Measurements from ENCODE around the gene STXBP5. TPM values are rescaled to one million over a fixed set of nuclear protein-coding genes. Genes with fewer than 3 reads are reported as not detected.

The STXBP5 gene
- total RNA-seq, 2 donors from 2014 or later: 34.4 to 59.9 TPM

GRCh38 chr6:147217840-147218404, 13.7 kb downstream of the STXBP5 start:
- Histone ChIP-seq H3K27ac (no peak overlapping the region), H3K27me3 (replicated peaks; ENCODE audit: insufficient read depth) (no peaks in the 10 kb centered on the region), H3K4me3 (no peak overlapping the region), H3K36me3 (no peaks in the 10 kb centered on the region), H3K9me3 (no peaks in the 10 kb centered on the region), H3K4me1 (replicated peaks) (no peaks in the 10 kb centered on the region)
- TF ChIP-seq POLR2AphosphoS5 (IDR thresholded peaks at IDR 0.05) (no peak), CTCF (IDR thresholded peaks at IDR 0.05) (no peak), POLR2A (IDR thresholded peaks at IDR 0.05) (no peak)
- no peak for DNase-seq (ENCODE audit: low spot score)
- intact Hi-C loops (cut with DNase I): no loop called here
- 95% methylated on average over 2 of the region's 2 CpGs for WGBS

GRCh38 chr6:147218797-147219196, 14.6 kb downstream of the STXBP5 start:
- no peak overlapping the region for H3K27ac ChIP-seq
- no peaks in the 10 kb centered on the region for H3K9me3 ChIP-seq
- TF ChIP-seq POLR2A (IDR thresholded peaks at IDR 0.05) (no peak), POLR2AphosphoS5 (IDR thresholded peaks at IDR 0.05) (no peak), CTCF (IDR thresholded peaks at IDR 0.05) (no peak)
- no peaks in the 10 kb centered on the region for H3K4me1 ChIP-seq (replicated peaks)
- no peak for DNase-seq (ENCODE audit: low spot score)
- no peaks in the 10 kb centered on the region for H3K27me3 ChIP-seq (replicated peaks; ENCODE audit: insufficient read depth)
- WGBS: 96% methylated on average over 3 of the region's 3 CpGs
- no peaks in the 10 kb centered on the region for H3K36me3 ChIP-seq
- no peak overlapping the region for H3K4me3 ChIP-seq
- intact Hi-C loops (cut with DNase I): no loop called here

- no peaks in the 10 kb centered on the region for H3K4me1 ChIP-seq (replicated peaks)
- no peaks in the 10 kb centered on the region for H3K9me3 ChIP-seq
- H3K27ac ChIP-seq: no peak overlapping the region
- 95% methylated on average over 1 of the region's 1 CpG for WGBS
- H3K27me3 ChIP-seq (replicated peaks; ENCODE audit: insufficient read depth): no peaks in the 10 kb centered on the region
- no peak overlapping the region for H3K4me3 ChIP-seq
- no peaks in the 10 kb centered on the region for H3K36me3 ChIP-seq
- DNase-seq (ENCODE audit: low spot score): no peak
- intact Hi-C loops (cut with DNase I): no loop called here
- no peak for TF ChIP-seq POLR2A (IDR thresholded peaks at IDR 0.05)
- TF ChIP-seq CTCF (IDR thresholded peaks at IDR 0.05): no peak
These were observed 15.2 kb downstream of the STXBP5 start for GRCh38 chr6:147219463-147219862.

GRCh38 chr6:147220345-147220744, 16.1 kb downstream of the STXBP5 start:
- H3K36me3 ChIP-seq: no peaks in the 10 kb centered on the region
- H3K4me3 ChIP-seq: no peak overlapping the region
- TF ChIP-seq POLR2AphosphoS5 (IDR thresholded peaks at IDR 0.05): no peak
- TF ChIP-seq POLR2A (IDR thresholded peaks at IDR 0.05): no peak
- TF ChIP-seq CTCF (IDR thresholded peaks at IDR 0.05): no peak
- 91% methylated on average over 2 of the region's 2 CpGs for WGBS
- intact Hi-C loops (cut with DNase I): loop anchor here (5.0 kb wide), 1 partner anchor 363 kb away; no protein-coding TSS in a partner anchor
- no peaks in the 10 kb centered on the region for H3K9me3 ChIP-seq
- H3K27ac ChIP-seq: no peak overlapping the region
- no peaks in the 10 kb centered on the region for H3K27me3 ChIP-seq (replicated peaks; ENCODE audit: insufficient read depth)
- no peaks in the 10 kb centered on the region for H3K4me1 ChIP-seq (replicated peaks)
- no peak for DNase-seq (ENCODE audit: low spot score)

- intact Hi-C loops (cut with DNase I): loop anchor here (5.0 kb wide), 1 partner anchor 364 kb away; no protein-coding TSS in a partner anchor
- Histone ChIP-seq H3K36me3 (no peaks in the 10 kb centered on the region), H3K27ac (no peak overlapping the region), H3K4me3 (no peak overlapping the region), H3K9me3 (no peaks in the 10 kb centered on the region), H3K4me1 (replicated peaks) (no peaks in the 10 kb centered on the region), H3K27me3 (replicated peaks; ENCODE audit: insufficient read depth) (no peaks in the 10 kb centered on the region)
- no peak for DNase-seq (ENCODE audit: low spot score)
- TF ChIP-seq POLR2A (IDR thresholded peaks at IDR 0.05): no peak
- TF ChIP-seq POLR2AphosphoS5 (IDR thresholded peaks at IDR 0.05): no peak
- TF ChIP-seq CTCF (IDR thresholded peaks at IDR 0.05): no peak
- whole genome bisulfite sequencing: 85% methylated on average over 4 of the region's 4 CpGs
These were observed 17.5 kb downstream of the STXBP5 start for GRCh38 chr6:147221739-147222138.
